HCT116 (cell line): Measurements from ENCODE around the gene LTB.

Experiments used
- CTCF ChIP-seq, 3 experiments: fragments of 200-600 bp in 1 of 3; sonication (generic) in 1 of 3; IDR thresholded peaks in 2 of 3; conservative IDR thresholded peaks in 1 of 3; 2 replicates each; pipeline ENCODE4 v1.5.1; 2012 to 2017; ENCODE audit warnings: low read depth in 2 of 3, low read length in 2 of 3, antibody characterized with exemption in 1 of 3, borderline replicate concordance in 1 of 3, control low read depth in 1 of 3, mild to moderate bottlenecking in 1 of 3, mixed read lengths in 1 of 3, mixed run types in 1 of 3, moderate library complexity in 1 of 3; ENCODE audit not compliant: insufficient read depth in 1 of 3
- EZH2 ChIP-seq: fragments of 200-600 bp; sonication (generic); IDR thresholded peaks from 2 replicates; pipeline ENCODE4 v1.6.1; 2017; ENCODE audit warnings: antibody characterized with exemption, mixed run types
- EZH2phosphoT487 ChIP-seq: fragments of 200-600 bp; IDR thresholded peaks from 2 replicates; pipeline ENCODE4 v1.6.1; 2018; ENCODE audit warnings: antibody characterized with exemption, borderline replicate concordance
- POLR2A ChIP-seq: IDR thresholded peaks from 2 replicates; pipeline ENCODE4 v1.7.0; 2011; ENCODE audit warnings: borderline replicate concordance; ENCODE audit not compliant: insufficient read depth, insufficient read length; ENCODE audit errors: extremely low read depth
- POLR2AphosphoS5 ChIP-seq: IDR thresholded peaks from 2 replicates; pipeline ENCODE4 v1.6.1; 2011; ENCODE audit warnings: mild to moderate bottlenecking, low read depth, low read length, moderate library complexity
- RAD21 ChIP-seq: IDR thresholded peaks from 2 replicates; pipeline ENCODE4 v1.6.1; 2012; ENCODE audit warnings: low read depth, mild to moderate bottlenecking
- REST ChIP-seq: IDR thresholded peaks from 2 replicates; pipeline ENCODE4 v1.6.1; 2012; ENCODE audit warnings: low read depth
- SP1 ChIP-seq: IDR thresholded peaks from 2 replicates; pipeline ENCODE4 v1.6.1; 2012; ENCODE audit warnings: low read depth
- ZFX ChIP-seq: fragments of 450-650 bp; IDR thresholded peaks from 2 replicates; pipeline ENCODE4 v1.6.1; 2017
- ZNF274 ChIP-seq: fragments of 200-500 bp; sonication (Bioruptor generic); IDR thresholded peaks from 2 replicates; pipeline ENCODE4 v1.6.1; 2014; ENCODE audit warnings: mild to moderate bottlenecking, low read depth, low read length, inconsistent platforms
- TF ChIP-seq, protein P1 (sequence below): IDR thresholded peaks from 2 replicates; pipeline ENCODE4 v1.6.1; 2011; ENCODE audit warnings: mild to moderate bottlenecking, low read length, moderate library complexity; ENCODE audit not compliant: insufficient replicate concordance; ENCODE audit errors: extremely low read depth
- TF ChIP-seq, protein P2 (sequence below): IDR thresholded peaks from 2 replicates; pipeline ENCODE4 v1.6.1; 2012

GRCh38 chr6:31575335-31575901 is 6.8 kb downstream of the LTB start, which contains the start of gene TNF:
- TF ChIP-seq, protein P1, sequence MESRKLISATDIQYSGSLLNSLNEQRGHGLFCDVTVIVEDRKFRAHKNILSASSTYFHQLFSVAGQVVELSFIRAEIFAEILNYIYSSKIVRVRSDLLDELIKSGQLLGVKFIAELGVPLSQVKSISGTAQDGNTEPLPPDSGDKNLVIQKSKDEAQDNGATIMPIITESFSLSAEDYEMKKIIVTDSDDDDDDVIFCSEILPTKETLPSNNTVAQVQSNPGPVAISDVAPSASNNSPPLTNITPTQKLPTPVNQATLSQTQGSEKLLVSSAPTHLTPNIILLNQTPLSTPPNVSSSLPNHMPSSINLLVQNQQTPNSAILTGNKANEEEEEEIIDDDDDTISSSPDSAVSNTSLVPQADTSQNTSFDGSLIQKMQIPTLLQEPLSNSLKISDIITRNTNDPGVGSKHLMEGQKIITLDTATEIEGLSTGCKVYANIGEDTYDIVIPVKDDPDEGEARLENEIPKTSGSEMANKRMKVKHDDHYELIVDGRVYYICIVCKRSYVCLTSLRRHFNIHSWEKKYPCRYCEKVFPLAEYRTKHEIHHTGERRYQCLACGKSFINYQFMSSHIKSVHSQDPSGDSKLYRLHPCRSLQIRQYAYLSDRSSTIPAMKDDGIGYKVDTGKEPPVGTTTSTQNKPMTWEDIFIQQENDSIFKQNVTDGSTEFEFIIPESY: no peak
- TF ChIP-seq POLR2A (no peak), CTCF (IDR thresholded peaks at IDR 0.05 in 2 of 3, conservative IDR thresholded peaks at IDR 0.05 in 1 of 3; ENCODE audit: borderline replicate concordance in 1 of 3, insufficient read depth in 1 of 3, low read depth in 2 of 3, low read length in 2 of 3) (no peak), EZH2phosphoT487 (no peak), ZFX (no peak), REST (no peak), EZH2 (no peak), RAD21 (no peak), SP1 (no peak), POLR2AphosphoS5 (no peak), ZNF274 (no peak)
- TF ChIP-seq, protein P2, sequence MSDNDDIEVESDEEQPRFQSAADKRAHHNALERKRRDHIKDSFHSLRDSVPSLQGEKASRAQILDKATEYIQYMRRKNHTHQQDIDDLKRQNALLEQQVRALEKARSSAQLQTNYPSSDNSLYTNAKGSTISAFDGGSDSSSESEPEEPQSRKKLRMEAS: no peak
